Measurements from ENCODE around the gene PPIL1.

DNA sequence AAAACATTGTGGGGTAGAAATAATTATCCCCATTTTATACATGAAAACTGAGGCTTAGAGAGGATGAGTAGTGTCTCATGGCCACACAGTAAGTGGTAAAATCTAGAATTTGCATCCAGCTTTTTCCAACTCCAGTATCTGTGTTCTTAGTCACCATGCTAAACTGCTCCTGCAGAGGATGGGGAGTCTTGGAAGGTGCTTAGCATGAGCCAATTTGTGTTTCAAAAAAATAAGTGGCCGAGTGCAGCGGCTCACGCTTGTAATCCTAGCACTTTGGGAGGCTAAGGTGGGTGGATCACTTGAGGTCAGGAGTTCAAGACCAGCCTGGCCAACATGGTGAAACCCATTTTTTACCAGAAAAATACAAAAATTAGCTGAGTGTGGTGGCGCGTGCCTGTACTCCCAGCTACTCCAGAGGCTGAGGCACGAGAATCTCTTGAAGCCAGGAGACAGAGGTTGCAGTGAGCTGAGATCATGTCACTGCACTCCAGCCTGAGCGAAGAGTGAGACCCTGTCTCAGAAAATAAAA is 13.6 kb upstream of the PPIL1 start:
- TF ChIP-seq, protein P1, sequence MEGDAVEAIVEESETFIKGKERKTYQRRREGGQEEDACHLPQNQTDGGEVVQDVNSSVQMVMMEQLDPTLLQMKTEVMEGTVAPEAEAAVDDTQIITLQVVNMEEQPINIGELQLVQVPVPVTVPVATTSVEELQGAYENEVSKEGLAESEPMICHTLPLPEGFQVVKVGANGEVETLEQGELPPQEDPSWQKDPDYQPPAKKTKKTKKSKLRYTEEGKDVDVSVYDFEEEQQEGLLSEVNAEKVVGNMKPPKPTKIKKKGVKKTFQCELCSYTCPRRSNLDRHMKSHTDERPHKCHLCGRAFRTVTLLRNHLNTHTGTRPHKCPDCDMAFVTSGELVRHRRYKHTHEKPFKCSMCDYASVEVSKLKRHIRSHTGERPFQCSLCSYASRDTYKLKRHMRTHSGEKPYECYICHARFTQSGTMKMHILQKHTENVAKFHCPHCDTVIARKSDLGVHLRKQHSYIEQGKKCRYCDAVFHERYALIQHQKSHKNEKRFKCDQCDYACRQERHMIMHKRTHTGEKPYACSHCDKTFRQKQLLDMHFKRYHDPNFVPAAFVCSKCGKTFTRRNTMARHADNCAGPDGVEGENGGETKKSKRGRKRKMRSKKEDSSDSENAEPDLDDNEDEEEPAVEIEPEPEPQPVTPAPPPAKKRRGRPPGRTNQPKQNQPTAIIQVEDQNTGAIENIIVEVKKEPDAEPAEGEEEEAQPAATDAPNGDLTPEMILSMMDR (IDR thresholded peaks at IDR 0.05; ENCODE audit: insufficient read depth, low read depth, low read length) = no peak
- no peak for TF ChIP-seq EZH2 (IDR thresholded peaks at IDR 0.05; ENCODE audit: insufficient read depth, low read length)
